GM12878 (cell line): ENCODE results near the gene S100A9.

Source experiments
- BACH1 ChIP-seq: fragments of 450-650 bp; IDR thresholded peaks from 2 replicates; pipeline ENCODE4 v1.6.1; 2017; ENCODE audit warnings: mild to moderate bottlenecking, borderline replicate concordance
- CTCF ChIP-seq, 3 experiments: IDR thresholded peaks in 2 of 3; conservative IDR thresholded peaks in 1 of 3; 2 replicates each; pipeline ENCODE4 v1.5.1; 2011; ENCODE audit warnings: low read depth in 3 of 3, low read length in 3 of 3, mild to moderate bottlenecking in 3 of 3, control low read depth in 2 of 3, moderate library complexity in 2 of 3, inconsistent platforms in 1 of 3, mixed read lengths in 1 of 3; ENCODE audit not compliant: control insufficient read depth in 2 of 3, insufficient read depth in 1 of 3; ENCODE audit errors: extremely low read depth in 1 of 3
- EP300 ChIP-seq, 2 experiments: fragments of 150-350 bp in 1 of 2; IDR thresholded peaks; 2 replicates each; pipeline ENCODE4 v1.6.1; 2011 to 2012; ENCODE audit warnings: low read depth in 2 of 2, low read length in 2 of 2, borderline replicate concordance in 1 of 2, improper control_type of control experiment in 1 of 2, inconsistent platforms in 1 of 2; ENCODE audit not compliant: control insufficient read depth in 1 of 2
- EZH2 ChIP-seq: IDR thresholded peaks from 2 replicates; pipeline ENCODE4 v1.6.1; 2012; ENCODE audit warnings: low read depth, mild to moderate bottlenecking, control low read depth, inconsistent platforms, low read length, borderline replicate concordance; ENCODE audit not compliant: control insufficient read depth
- JUND ChIP-seq: IDR thresholded peaks from 2 replicates; pipeline ENCODE4 v1.6.1; 2012; ENCODE audit warnings: low read depth, mild to moderate bottlenecking, low read length, improper control_type of control experiment, moderate library complexity
- NFIC ChIP-seq: IDR thresholded peaks from 2 replicates; pipeline ENCODE4 v1.6.1; 2012; ENCODE audit warnings: low read depth, mild to moderate bottlenecking, inconsistent platforms, low read length, moderate library complexity
- NR2C2 ChIP-seq: IDR thresholded peaks from 2 replicates; pipeline ENCODE4 v1.6.1; 2011; ENCODE audit warnings: borderline replicate concordance, low read depth; ENCODE audit not compliant: control insufficient read depth, insufficient read length
- ZNF274 ChIP-seq: IDR thresholded peaks from one replicate; pipeline ENCODE4 v1.8.0; 2011; ENCODE audit not compliant: insufficient read length, insufficient read depth

DNA sequence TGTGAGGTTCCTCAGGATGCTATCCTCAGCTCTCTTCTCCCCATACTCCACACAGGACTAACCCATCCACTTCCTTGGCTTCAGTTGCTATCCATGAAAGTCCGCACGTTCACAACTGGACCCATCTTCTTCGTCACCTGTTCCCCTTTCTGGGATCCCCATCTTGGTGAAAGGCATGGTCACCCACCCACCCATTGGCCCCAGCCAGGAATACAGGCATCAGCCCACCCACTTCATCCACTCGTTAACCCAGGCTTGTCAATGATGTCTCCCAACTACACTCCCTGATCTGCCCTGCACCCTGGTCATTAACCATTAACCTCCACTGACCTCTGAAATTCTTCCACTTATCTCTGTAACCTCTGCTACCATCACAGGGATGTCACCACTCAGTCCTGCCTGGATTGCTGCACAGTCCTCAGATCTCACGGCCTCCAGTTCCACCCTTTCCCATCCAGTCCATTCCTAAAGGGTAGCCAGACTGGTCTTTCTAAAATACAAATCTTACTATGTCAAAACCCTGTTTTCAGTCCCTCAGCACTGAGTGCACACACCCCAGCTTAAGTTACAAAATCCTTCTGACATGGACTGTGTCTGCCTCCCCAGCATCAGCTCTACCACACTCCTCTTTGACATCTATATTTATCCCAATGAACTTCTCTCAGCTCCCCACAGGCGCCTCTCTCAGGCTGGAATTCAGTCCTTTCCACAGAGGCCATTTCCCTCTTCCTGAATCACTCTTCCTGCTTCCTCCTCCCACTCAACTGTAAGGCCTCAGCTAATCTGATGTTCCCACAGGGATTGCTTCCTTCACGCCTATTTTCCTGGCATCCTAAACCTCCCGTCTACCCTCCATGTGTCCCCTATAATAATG is 19.4 kb upstream of the S100A9 start:
- no peak for TF ChIP-seq CTCF (IDR thresholded peaks at IDR 0.05 in 2 of 3, conservative IDR thresholded peaks at IDR 0.05 in 1 of 3; ENCODE audit: control insufficient read depth in 2 of 3, extremely low read depth in 1 of 3, insufficient read depth in 1 of 3, low read depth in 3 of 3, low read length in 3 of 3)
- TF ChIP-seq JUND, result no peak
- no peak for TF ChIP-seq BACH1
- no peak for TF ChIP-seq ZNF274
- TF ChIP-seq EZH2, result no peak
- no peak for TF ChIP-seq NR2C2
- no peak for TF ChIP-seq NFIC
- TF ChIP-seq EP300 (IDR thresholded peaks at IDR 0.05; ENCODE audit: borderline replicate concordance in 1 of 2, control insufficient read depth in 1 of 2, low read depth in 2 of 2, low read length in 2 of 2), result no peak
